Cardiac muscle cell (in vitro differentiated cells and primary cell): ENCODE results near the gene C5. TPM values are rescaled to one million over a fixed set of nuclear protein-coding genes. Genes with fewer than 3 reads are reported as not detected.

Experiments used
- DNase-seq, 2 donors: peaks; one replicate each; pipeline versions ENCODE4 v3.0.0 to v3.0.0-alpha.2; 2010 to 2017; ENCODE audit warnings: low read depth in 1 of 2, low spot score in 1 of 2
- H3K27ac ChIP-seq: fragments of 200-600 bp; sonication (generic); 2 replicates; pipeline ENCODE4 v1.5.1; 2016
- H3K27me3 ChIP-seq: fragments of 200-600 bp; sonication (generic); 2 replicates; pipeline ENCODE4 v1.6.0; 2016; ENCODE audit warnings: control low read depth
- H3K36me3 ChIP-seq: fragments of 200-600 bp; sonication (generic); 2 replicates; pipeline ENCODE4 v1.5.1; 2016; ENCODE audit warnings: control low read depth
- H3K4me1 ChIP-seq: fragments of 200-600 bp; sonication (generic); 2 replicates; pipeline ENCODE4 v1.8.1; 2017; ENCODE audit warnings: low read depth, mild to moderate bottlenecking, mixed run types
- H3K4me3 ChIP-seq: fragments of 200-600 bp; sonication (generic); 2 replicates; pipeline ENCODE4 v1.5.1; 2016; ENCODE audit warnings: mild to moderate bottlenecking
- H3K9me3 ChIP-seq: fragments of 200-600 bp; sonication (generic); 2 replicates; pipeline ENCODE4 v1.5.1; 2017; ENCODE audit warnings: low read depth, mild to moderate bottlenecking, control low read depth
- CTCF ChIP-seq: IDR thresholded peaks from 2 replicates; pipeline ENCODE4 v1.5.1; 2012; ENCODE audit warnings: low read depth, mild to moderate bottlenecking, low read length
- polyA plus RNA-seq: library from polyadenylated mRNA; unstranded; fragments of >200 nt; fragmentation: Nextera tagmentation; extraction: Ambion mirVana; gene quantifications from 2 replicates; pipeline ENCODE4 v1.2.1, GENCODE V29; 2016
- total RNA-seq: library from RNA; depleted of rRNA; stranded (reverse); fragments of >200 nt; gene quantifications from 2 replicates; pipeline ENCODE4 v1.2.3, GENCODE V29; 2016

Gene C5
- total and polyA plus RNA-seq, 2 experiments from 2014 or later: 0.55 to 1.3 TPM

GRCh38 chr9:120970244-120970643, 79.8 kb downstream of the C5 start:
- H3K4me3 ChIP-seq: no peak overlapping the region
- H3K36me3 ChIP-seq: no peaks in the 10 kb centered on the region
- no peak for DNase-seq
- no peak for TF ChIP-seq CTCF
- H3K27ac ChIP-seq: no peak overlapping the region
- no peaks in the 10 kb centered on the region for H3K9me3 ChIP-seq
- H3K27me3 ChIP-seq: no peaks in the 10 kb centered on the region
- no peaks in the 10 kb centered on the region for H3K4me1 ChIP-seq

- no peak for TF ChIP-seq CTCF
- no peaks in the 10 kb centered on the region for H3K27me3 ChIP-seq
- no peaks in the 10 kb centered on the region for H3K9me3 ChIP-seq
- no peak overlapping the region for H3K4me3 ChIP-seq
- no peaks in the 10 kb centered on the region for H3K36me3 ChIP-seq
- H3K27ac ChIP-seq: no peak overlapping the region
- DNase-seq: no peak
- H3K4me1 ChIP-seq: no peaks in the 10 kb centered on the region
Observed at GRCh38 chr9:120966013-120966369, 84.1 kb downstream of the C5 start.

GRCh38 chr9:120965344-120966012, 84.6 kb downstream of the C5 start:
- peak; percentile 59 to 65 for DNase-seq
- Histone ChIP-seq H3K27ac (no peak overlapping the region), H3K27me3 (no peaks in the 10 kb centered on the region), H3K4me3 (no peak overlapping the region), H3K4me1 (no peaks in the 10 kb centered on the region), H3K9me3 (no peaks in the 10 kb centered on the region), H3K36me3 (no peaks in the 10 kb centered on the region)
- no peak for TF ChIP-seq CTCF

- Histone ChIP-seq H3K27me3 (no peaks in the 10 kb centered on the region), H3K27ac (no peak overlapping the region), H3K36me3 (no peaks in the 10 kb centered on the region), H3K4me1 (no peaks in the 10 kb centered on the region), H3K9me3 (no peaks in the 10 kb centered on the region), H3K4me3 (no peak overlapping the region)
- no peak for DNase-seq
- no peak for TF ChIP-seq CTCF
Observed at GRCh38 chr9:120961936-120962335, 88.1 kb downstream of the C5 start.

GRCh38 chr9:120960001-120960400, 90.1 kb downstream of the C5 start:
- TF ChIP-seq CTCF: no peak
- Histone ChIP-seq H3K9me3 (no peaks in the 10 kb centered on the region), H3K36me3 (no peaks in the 10 kb centered on the region)

More at GRCh38 chr9:120960001-120960400, 90.1 kb downstream of the C5 start:
- no peaks in the 10 kb centered on the region for H3K27me3 ChIP-seq
- no peaks in the 10 kb centered on the region for H3K4me1 ChIP-seq
- H3K27ac ChIP-seq: no peak overlapping the region
- no peak overlapping the region for H3K4me3 ChIP-seq
- no peak for DNase-seq
